RWPE2 (cell line): ENCODE data around the gene GSG1L.

Experiments
- ATAC-seq: fragments of 200-7000 bp; cut with Tn5 transposase; 3 replicates; pipeline ENCODE4 v1.9.1; 2021; ENCODE audit warnings: low read depth
- DNase-seq: peaks from one replicate; pipeline ENCODE4 v3.0.0-alpha.2; 2020; ENCODE audit warnings: low spot score
- H3K27ac ChIP-seq: fragments of 450-650 bp; 2 replicates; pipeline ENCODE4 v1.5.1; 2017; ENCODE audit warnings: mild to moderate bottlenecking; ENCODE audit not compliant: poor library complexity, severe bottlenecking
- H3K27me3 ChIP-seq: fragments of 250-450 bp; sonication (Bioruptor Pico); 2 replicates; pipeline ENCODE4 v1.5.1; 2021; ENCODE audit warnings: mild to moderate bottlenecking, moderate library complexity; ENCODE audit not compliant: insufficient read depth, poor library complexity, severe bottlenecking
- H3K36me3 ChIP-seq: fragments of 250-450 bp; sonication (Bioruptor Pico); 2 replicates; pipeline ENCODE4 v1.5.1; 2020; ENCODE audit warnings: low read depth, mild to moderate bottlenecking, moderate library complexity
- H3K4me1 ChIP-seq: fragments of 250-450 bp; sonication (Bioruptor Pico); 2 replicates; pipeline ENCODE4 v1.5.1; 2021; ENCODE audit warnings: mild to moderate bottlenecking, moderate library complexity; ENCODE audit not compliant: insufficient read depth, poor library complexity, severe bottlenecking
- H3K4me3 ChIP-seq: fragments of 250-450 bp; sonication (Bioruptor Pico); 2 replicates; pipeline ENCODE4 v1.5.1; 2021; ENCODE audit warnings: mild to moderate bottlenecking, moderate library complexity; ENCODE audit not compliant: severe bottlenecking
- H3K9me3 ChIP-seq: fragments of 250-450 bp; sonication (Bioruptor Pico); 2 replicates; pipeline ENCODE4 v1.5.1; 2021; ENCODE audit warnings: mild to moderate bottlenecking, moderate library complexity; ENCODE audit not compliant: severe bottlenecking
- CTCF ChIP-seq: fragments of 450-650 bp; IDR thresholded peaks from one replicate; pipeline ENCODE4 v1.5.1; 2017; ENCODE audit warnings: mild to moderate bottlenecking, moderate library complexity; ENCODE audit not compliant: poor library complexity, severe bottlenecking

Gene GSG1L

GRCh38 chr16:27827765-27828164 is 235.7 kb downstream of the GSG1L start:
- ATAC-seq (no peak), DNase-seq (no peak)
- no peaks in the 10 kb centered on the region for H3K4me1 ChIP-seq
- H3K9me3 ChIP-seq = no peaks in the 10 kb centered on the region
- H3K4me3 ChIP-seq = no peak overlapping the region
- no peaks in the 10 kb centered on the region for H3K36me3 ChIP-seq
- no peak for TF ChIP-seq CTCF
- H3K27ac ChIP-seq = no peak overlapping the region
- H3K27me3 ChIP-seq = peaks cover 12% of the 10 kb centered on the region

- H3K27me3 ChIP-seq = peaks cover 20% of the 10 kb centered on the region
- H3K9me3 ChIP-seq = no peaks in the 10 kb centered on the region
- H3K4me1 ChIP-seq = no peaks in the 10 kb centered on the region
- H3K36me3 ChIP-seq = no peaks in the 10 kb centered on the region
- DNase-seq (no peak), ATAC-seq (no peak)
- no peak for TF ChIP-seq CTCF
- no peak overlapping the region for H3K27ac ChIP-seq
- H3K4me3 ChIP-seq = no peak overlapping the region
These were observed 236.6 kb downstream of the GSG1L start for GRCh38 chr16:27826893-27827289.

- H3K4me3 ChIP-seq = no peak overlapping the region
- H3K36me3 ChIP-seq = no peaks in the 10 kb centered on the region
- TF ChIP-seq CTCF = no peak
These were observed 237.2 kb downstream of the GSG1L start for GRCh38 chr16:27826081-27826892.

GRCh38 chr16:27824786-27825185 is 238.7 kb downstream of the GSG1L start:
- Histone ChIP-seq H3K27ac (no peak overlapping the region), H3K36me3 (no peaks in the 10 kb centered on the region), H3K9me3 (no peaks in the 10 kb centered on the region), H3K4me3 (no peak overlapping the region), H3K27me3 (peaks cover 20% of the 10 kb centered on the region), H3K4me1 (no peaks in the 10 kb centered on the region)
- TF ChIP-seq CTCF = no peak
- ATAC-seq = no peak
- no peak for DNase-seq

More at GRCh38 chr16:27826081-27826892, 237.2 kb downstream of the GSG1L start:
- DNase-seq (no peak), ATAC-seq (no peak)
- Histone ChIP-seq H3K9me3 (no peaks in the 10 kb centered on the region), H3K4me1 (no peaks in the 10 kb centered on the region), H3K27me3 (peaks cover 20% of the 10 kb centered on the region), H3K27ac (no peak overlapping the region)

- peaks cover 24% of the 10 kb centered on the region for H3K27me3 ChIP-seq
- no peaks in the 10 kb centered on the region for H3K36me3 ChIP-seq
- ATAC-seq = no peak
- H3K4me1 ChIP-seq = no peaks in the 10 kb centered on the region
- no peak overlapping the region for H3K4me3 ChIP-seq
- H3K27ac ChIP-seq = no peak overlapping the region
- TF ChIP-seq CTCF = no peak
- H3K9me3 ChIP-seq = no peaks in the 10 kb centered on the region
- no peak for DNase-seq
These were observed 239.5 kb downstream of the GSG1L start for GRCh38 chr16:27824006-27824405.
